HEK293 (cell line): ENCODE data around the gene SLC22A31.

Experiments used
- CTCF ChIA-PET: fragments of 350-600 bp; formaldehyde crosslinking; extraction: SDS; loops from one replicate; lab custom pipeline; 2021; ENCODE audit warnings: antibody characterized with exemption; lab: Yijun Ruan, JAX
- POLR2A ChIA-PET: fragments of 300-600 bp; formaldehyde crosslinking; extraction: SDS; loops from one replicate; lab custom pipeline; 2020; ENCODE audit warnings: antibody characterized with exemption, inconsistent platforms; lab: Yijun Ruan, JAX
- H3K27ac ChIP-seq: fragments of 200-500 bp; sonication (Bioruptor generic); 2 replicates; pipeline ENCODE4 v1.5.1; 2014; ENCODE audit warnings: low read depth, low read length, control low read depth, inconsistent platforms; ENCODE audit errors: extremely low read depth
- H3K36me3 ChIP-seq, 2 experiments: fragments of 200-500 bp in 1 of 2; sonication (Bioruptor generic) in 1 of 2; 1 replicate in 1 of 2; 2 replicates in 1 of 2; pipeline ENCODE4 v1.5.1; 2014 to 2017; ENCODE audit warnings: inconsistent platforms in 2 of 2, low read length in 2 of 2; ENCODE audit not compliant: control insufficient read depth in 2 of 2, insufficient read depth in 1 of 2
- H3K4me1 ChIP-seq: fragments of 200-500 bp; sonication (Bioruptor generic); 2 replicates; pipeline ENCODE4 v1.5.1; 2014; ENCODE audit warnings: mild to moderate bottlenecking, low read length, inconsistent platforms; ENCODE audit not compliant: control insufficient read depth, insufficient read depth
- H3K4me3 ChIP-seq: 2 replicates; pipeline ENCODE4 v1.5.1; 2011; ENCODE audit warnings: low read depth, mild to moderate bottlenecking, control low read depth, low read length, moderate library complexity
- H3K9me3 ChIP-seq: fragments of 200-500 bp; sonication (Bioruptor generic); 2 replicates; pipeline ENCODE4 v1.5.1; 2014; ENCODE audit warnings: low read depth, low read length, inconsistent platforms; ENCODE audit not compliant: control insufficient read depth, insufficient read depth
- FEZF1 ChIP-seq: fragments of 450-650 bp; formaldehyde crosslinking; IDR thresholded peaks from 2 replicates; pipeline ENCODE4 v1.5.1; 2016; ENCODE audit warnings: missing biosample characterization, missing genetic modification characterization
- GLIS1 ChIP-seq: fragments of 450-650 bp; formaldehyde crosslinking; IDR thresholded peaks from 2 replicates; pipeline ENCODE4 v1.5.1; 2016; ENCODE audit warnings: missing biosample characterization, missing genetic modification characterization
- TCF7L2 ChIP-seq: IDR thresholded peaks from 2 replicates; pipeline ENCODE4 v1.6.1; 2011; ENCODE audit warnings: low read depth, mild to moderate bottlenecking, inconsistent platforms, low read length, moderate library complexity, borderline replicate concordance
- ZIC2 ChIP-seq: fragments of 450-650 bp; formaldehyde crosslinking; IDR thresholded peaks from 2 replicates; pipeline ENCODE4 v1.5.1; 2016; ENCODE audit warnings: missing biosample characterization, missing genetic modification characterization
- ZNF169 ChIP-seq: fragments of 450-650 bp; formaldehyde crosslinking; IDR thresholded peaks from 2 replicates; pipeline ENCODE4 v1.5.1; 2016; ENCODE audit warnings: missing biosample characterization, missing genetic modification characterization
- ZNF350 ChIP-seq: fragments of 450-650 bp; formaldehyde crosslinking; IDR thresholded peaks from 2 replicates; pipeline ENCODE4 v1.5.0; 2017; ENCODE audit warnings: missing biosample characterization, mild to moderate bottlenecking, missing genetic modification characterization
- ZNF354C ChIP-seq: fragments of 450-650 bp; formaldehyde crosslinking; IDR thresholded peaks from 2 replicates; pipeline ENCODE4 v1.5.1; 2016; ENCODE audit warnings: missing biosample characterization, missing genetic modification characterization, low read depth, borderline replicate concordance
- ZNF621 ChIP-seq: fragments of 450-650 bp; formaldehyde crosslinking; IDR thresholded peaks from 2 replicates; pipeline ENCODE4 v1.5.1; 2017; ENCODE audit warnings: missing biosample characterization, missing genetic modification characterization
- ZNF658 ChIP-seq: fragments of 450-650 bp; formaldehyde crosslinking; IDR thresholded peaks from 2 replicates; pipeline ENCODE4; 2016; ENCODE audit warnings: missing biosample characterization, missing genetic modification characterization
- ZNF692 ChIP-seq: fragments of 450-650 bp; formaldehyde crosslinking; IDR thresholded peaks from 2 replicates; pipeline ENCODE4 v1.5.1; 2016; ENCODE audit warnings: missing biosample characterization, missing genetic modification characterization
- ZNF704 ChIP-seq: fragments of 450-650 bp; formaldehyde crosslinking; IDR thresholded peaks from 2 replicates; pipeline ENCODE4 v1.5.1; 2016; ENCODE audit warnings: missing biosample characterization, missing genetic modification characterization

The SLC22A31 gene

GRCh38 chr16:89156740-89157645 is 43.3 kb downstream of the SLC22A31 start:
- Histone ChIP-seq H3K9me3 (no peaks in the 10 kb centered on the region), H3K27ac (no peak overlapping the region), H3K4me1 (no peaks in the 10 kb centered on the region)
- CTCF ChIA-PET, result interaction anchor here (1.3 kb wide), 1 partner anchor 8 kb away, joined by 4 read pairs; no protein-coding TSS in a partner anchor
- no peak for TF ChIP-seq ZNF169 (tag by site-specific recombination)
- no peak for TF ChIP-seq FEZF1 (tag by site-specific recombination)
- TF ChIP-seq ZNF350 (tag by site-specific recombination), result no peak
- TF ChIP-seq ZNF621, result no peak
- TF ChIP-seq ZNF354C (tag by site-specific recombination), result no peak
- TF ChIP-seq TCF7L2, result no peak
- TF ChIP-seq, all 188 proteins: peak for 0
- POLR2A ChIA-PET, result no interaction called here
- H3K4me3 ChIP-seq, result no peak overlapping the region
- peaks cover 0 to 1% of the 10 kb centered on the region in 2 experiments; a peak in 1 of 3 replicates for H3K36me3 ChIP-seq

- POLR2A ChIA-PET, result interaction anchor here (1.0 kb wide), 1 partner anchor 15 kb away, joined by 3 read pairs; the partner anchor contains the start of gene CDH15
- TF ChIP-seq ZNF658 (no peak), GLIS1 (tag by site-specific recombination) (peak; percentile 70), ZIC2 (tag by site-specific recombination) (peak; percentile 26; the same call in 1 of the 2 replicates)
- Histone ChIP-seq H3K27ac (no peak overlapping the region), H3K4me1 (no peaks in the 10 kb centered on the region), H3K36me3 (peaks cover 0 to 6% of the 10 kb centered on the region in 2 experiments; a peak in 2 of 3 replicates), H3K4me3 (no peak overlapping the region), H3K9me3 (no peaks in the 10 kb centered on the region)
- CTCF ChIA-PET, result interaction anchor here (1.3 kb wide), 2 partner anchors 9 to 12 kb away, joined by 4 to 6 read pairs; no protein-coding TSS in a partner anchor
Measured at GRCh38 chr16:89155851-89156739, 44.2 kb downstream of the SLC22A31 start.

- Histone ChIP-seq H3K4me3 (no peak overlapping the region), H3K36me3 (peaks cover 0 to 14% of the 10 kb centered on the region in 2 experiments; a peak in 2 of 3 replicates), H3K27ac (no peak overlapping the region), H3K4me1 (no peaks in the 10 kb centered on the region), H3K9me3 (no peaks in the 10 kb centered on the region)
- CTCF ChIA-PET, result interaction anchor here (1.3 kb wide), 2 partner anchors 9 to 12 kb away, joined by 4 to 6 read pairs; no protein-coding TSS in a partner anchor
- TF ChIP-seq ZNF704 (tag by site-specific recombination) (no peak), ZNF692 (no peak)
- POLR2A ChIA-PET, result interaction anchor here (1.0 kb wide), 1 partner anchor 16 kb away, joined by 3 read pairs; the partner anchor contains the start of gene CDH15
Measured at GRCh38 chr16:89155184-89155679, 45.1 kb downstream of the SLC22A31 start.
